Activated naive CD4-positive, alpha-beta T cell treated with anti-CD3 and anti-CD28 coated beads, Interleukin-2, amount 10 ng/mL, durations not matched to agents 7 days and 5 days (primary cell): ENCODE results near the gene CLEC1A.
"Not testable (repeated sequence)": the region's sequence is repeated elsewhere in the genome, so short reads cannot be mapped to it uniquely, and the experiment has no call there.

Experiments used
- CTCF ChIA-PET: fragments of 350-600 bp; sonication (Branson Sonifier 250); formaldehyde crosslinking; loops from one replicate; lab custom pipeline; 2021; ENCODE audit warnings: antibody characterized with exemption; lab: Charles Lee
- DNase-seq: peaks from one replicate; pipeline ENCODE4 v3.0.0-alpha.2; 2020
- H3K27ac Mint-ChIP-seq: one replicate; pipeline ENCODE4 v1.8.0; 2021; ENCODE audit warnings: mild to moderate bottlenecking, moderate library complexity, mixed read lengths
- H3K27me3 Mint-ChIP-seq: one replicate; pipeline ENCODE4 v1.8.0; 2021; ENCODE audit warnings: mild to moderate bottlenecking, mixed read lengths
- H3K36me3 Mint-ChIP-seq: one replicate; pipeline ENCODE4 v1.8.0; 2021; ENCODE audit warnings: mixed read lengths
- H3K4me1 Mint-ChIP-seq: one replicate; pipeline ENCODE4 v1.8.0; 2021; ENCODE audit warnings: mixed read lengths
- H3K4me3 Mint-ChIP-seq: one replicate; pipeline ENCODE4 v1.8.0; 2021; ENCODE audit warnings: mild to moderate bottlenecking, moderate library complexity, mixed read lengths
- H3K9me3 Mint-ChIP-seq: one replicate; pipeline ENCODE4 v1.8.0; 2021; ENCODE audit warnings: mixed read lengths

CLEC1A gene

DNA sequence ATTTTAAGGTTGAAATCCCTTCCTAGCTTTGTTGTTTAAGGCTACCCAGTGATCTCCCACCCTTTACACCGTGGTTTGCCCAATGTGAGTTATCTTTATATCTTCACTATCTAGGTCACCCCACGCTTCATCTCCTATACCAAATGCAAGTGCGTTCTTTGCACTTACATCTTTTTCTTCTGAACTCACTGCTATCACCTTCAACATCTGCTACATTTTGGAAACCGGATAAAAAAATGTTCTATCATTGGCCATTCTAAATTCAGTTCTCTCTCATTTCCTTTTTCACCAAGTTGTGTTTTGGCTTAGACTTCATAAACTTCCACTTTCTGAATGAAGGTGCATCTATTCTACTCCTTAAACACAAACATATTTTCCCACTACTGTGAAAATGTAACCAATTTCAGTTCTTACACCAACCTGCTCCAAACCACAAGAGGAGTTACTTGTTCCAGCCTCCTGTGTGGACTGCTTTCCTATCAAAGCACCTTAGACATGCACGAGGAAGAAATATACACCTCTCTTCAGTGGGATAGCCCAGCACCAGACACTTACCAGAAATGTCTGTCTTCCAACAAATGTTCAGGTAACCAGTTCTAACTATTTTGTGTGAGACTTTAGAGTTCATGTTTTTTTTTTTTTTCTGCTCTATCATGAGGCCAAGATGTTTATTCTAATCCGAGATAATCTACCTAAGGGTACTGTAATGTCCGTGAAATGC, 46.4 kb downstream of the CLEC1A start:
- Mint-ChIP-seq H3K36me3 (no peaks in the 10 kb centered on the region), H3K27ac (no peak overlapping the region), H3K27me3 (peaks cover 8% of the 10 kb centered on the region), H3K4me1 (peaks cover 5% of the 10 kb centered on the region), H3K4me3 (no peak overlapping the region), H3K9me3 (no peaks in the 10 kb centered on the region)
- DNase-seq: no peak
- CTCF ChIA-PET: no interaction called here

DNA sequence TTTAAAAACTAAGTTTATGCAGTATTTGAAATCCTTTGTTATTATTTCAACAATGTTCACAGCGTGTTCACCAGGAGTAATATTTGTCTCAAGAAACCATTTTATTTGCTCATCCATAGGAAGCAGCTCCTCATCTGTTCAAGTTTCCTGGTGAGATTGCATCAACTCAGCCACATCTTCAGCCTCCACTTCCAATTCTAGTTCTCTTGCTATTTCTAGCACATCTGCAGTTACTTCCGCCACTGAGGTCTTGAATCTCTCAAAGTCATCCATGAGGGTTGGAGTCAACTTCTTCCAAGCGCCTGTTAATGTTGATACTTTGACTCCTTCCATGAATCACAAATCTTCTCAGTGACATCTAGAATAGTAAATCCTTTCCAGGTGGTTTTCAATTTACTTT, 50.3 kb downstream of the CLEC1A start:
- H3K36me3 Mint-ChIP-seq: no peaks in the 10 kb centered on the region
- CTCF ChIA-PET: no interaction called here
- H3K4me3 Mint-ChIP-seq: no peak overlapping the region

GRCh38 chr12:10042167-10042566, 56.6 kb downstream of the CLEC1A start:
- Mint-ChIP-seq H3K36me3 (no peaks in the 10 kb centered on the region), H3K4me1 (no peaks in the 10 kb centered on the region), H3K9me3 (no peaks in the 10 kb centered on the region), H3K4me3 (no peak overlapping the region), H3K27ac (no peak overlapping the region), H3K27me3 (peaks cover 9% of the 10 kb centered on the region)
- CTCF ChIA-PET: interaction anchor here (1.3 kb wide), 1 partner anchor 102 kb away, joined by 3 read pairs; no protein-coding TSS in a partner anchor
- DNase-seq: no peak

More for the DNA sequence above, 50.3 kb downstream of the CLEC1A start:
- Mint-ChIP-seq H3K4me1 (peaks cover 5% of the 10 kb centered on the region), H3K27ac (no peak overlapping the region), H3K27me3 (peaks cover 17% of the 10 kb centered on the region), H3K9me3 (no peaks in the 10 kb centered on the region)
- no peak for DNase-seq

DNA sequence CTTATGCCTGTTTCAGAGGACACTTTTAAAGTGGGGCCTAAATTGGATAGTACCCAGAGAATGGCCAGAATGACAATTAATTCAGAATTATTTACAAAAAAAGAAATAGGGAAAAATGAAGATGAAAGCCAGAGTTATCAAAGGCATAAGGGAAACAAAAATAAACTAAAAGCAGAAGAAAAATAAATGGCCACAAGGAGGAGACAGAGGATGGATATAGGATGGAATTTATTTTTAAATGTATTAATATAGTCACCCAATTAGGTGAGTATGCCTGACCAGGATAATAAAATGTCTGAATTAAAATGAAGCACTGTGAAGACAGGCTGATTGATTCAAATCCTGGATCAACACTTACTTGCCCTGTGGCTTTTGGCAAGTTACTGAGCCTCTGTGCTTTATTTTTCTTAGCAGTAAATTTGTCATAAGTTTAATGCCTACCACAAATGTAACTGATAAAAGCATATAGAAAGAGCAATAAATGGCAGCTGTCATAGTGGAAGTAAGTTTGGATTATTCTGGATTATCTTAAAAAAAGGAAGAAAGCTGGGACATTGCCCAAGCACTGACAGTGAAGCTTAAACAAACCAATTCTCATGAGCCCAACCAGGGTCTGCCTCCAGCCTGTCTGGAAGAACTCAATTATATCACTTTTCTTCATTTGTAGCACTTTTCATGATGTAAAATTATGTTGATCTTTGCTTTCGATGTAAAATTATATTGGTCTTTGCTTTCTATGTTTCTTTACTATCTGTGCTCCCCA, 64.8 kb downstream of the CLEC1A start:
- Mint-ChIP-seq H3K27me3 (peaks cover 7% of the 10 kb centered on the region), H3K4me1 (no peaks in the 10 kb centered on the region), H3K4me3 (no peak overlapping the region), H3K36me3 (no peaks in the 10 kb centered on the region), H3K27ac (no peak overlapping the region), H3K9me3 (no peaks in the 10 kb centered on the region)
- CTCF ChIA-PET: interaction anchor here (0.9 to 1.9 kb wide), 7 partner anchors 35 to 126 kb away, joined by 3 to 16 read pairs (median 4); partner anchors contain the start of gene CLEC1B
- DNase-seq: no peak

GRCh38 chr12:10031771-10032175, 67.0 kb downstream of the CLEC1A start:
- H3K27me3 Mint-ChIP-seq: peaks cover 13% of the 10 kb centered on the region
- no peak overlapping the region for H3K4me3 Mint-ChIP-seq
- no peaks in the 10 kb centered on the region for H3K9me3 Mint-ChIP-seq
- CTCF ChIA-PET: interaction anchor here (1.3 to 1.5 kb wide), 2 partner anchors 108 to 282 kb away, joined by 4 to 5 read pairs; no protein-coding TSS in a partner anchor
- DNase-seq: no peak
- no peak overlapping the region for H3K27ac Mint-ChIP-seq
- H3K36me3 Mint-ChIP-seq: no peaks in the 10 kb centered on the region
- no peaks in the 10 kb centered on the region for H3K4me1 Mint-ChIP-seq

- Mint-ChIP-seq H3K9me3 (no peaks in the 10 kb centered on the region), H3K27me3 (peaks cover 13% of the 10 kb centered on the region), H3K4me3 (no peak overlapping the region), H3K4me1 (no peaks in the 10 kb centered on the region), H3K27ac (no peak overlapping the region), H3K36me3 (no peaks in the 10 kb centered on the region)
- no peak for DNase-seq
- CTCF ChIA-PET: interaction anchor here (1.3 to 1.5 kb wide), 2 partner anchors 108 to 281 kb away, joined by 4 to 5 read pairs; no protein-coding TSS in a partner anchor
Measured at GRCh38 chr12:10031321-10031720, 67.5 kb downstream of the CLEC1A start.

DNA sequence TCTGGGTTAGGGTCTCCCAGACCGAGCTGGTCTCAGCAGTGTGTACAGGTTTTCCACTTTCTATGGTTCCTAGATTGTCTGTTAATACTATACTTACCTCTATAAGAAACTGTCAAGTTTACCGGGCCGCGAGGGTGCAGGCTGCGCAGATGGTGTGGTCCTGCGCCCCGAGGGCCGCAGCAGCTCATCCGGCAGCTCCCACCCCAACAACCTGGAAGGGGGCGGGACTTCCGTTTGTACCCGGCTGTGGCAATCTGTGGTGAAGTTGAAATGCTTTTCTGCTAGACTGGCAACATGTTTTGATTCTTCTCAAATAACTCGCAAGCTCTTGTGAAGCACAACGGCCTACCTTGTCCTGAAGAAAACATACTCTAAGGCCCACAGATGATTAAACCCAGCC, 68.3 kb downstream of the CLEC1A start, which contains the start of gene CLEC9A:
CLEC9A (plus strand) TSS at position 237 of the 400 bp plus-strand sequence. CDS start 22,006 bp downstream, outside the sequence.
- CTCF ChIA-PET: interaction anchor here (0.9 to 1.5 kb wide), 2 partner anchors 281 to 646 kb away, joined by 3 to 5 read pairs; no protein-coding TSS in a partner anchor
- H3K4me3 Mint-ChIP-seq: no peak within 1 kb of the TSS
- peaks cover 10% of the 10 kb centered on the region for H3K27me3 Mint-ChIP-seq
- H3K27ac Mint-ChIP-seq: no peak within 1 kb of the TSS
- no peak for DNase-seq
- no peaks in the 10 kb centered on the region for H3K36me3 Mint-ChIP-seq
- H3K4me1 Mint-ChIP-seq: no peaks in the 10 kb centered on the region
- no peaks in the 10 kb centered on the region for H3K9me3 Mint-ChIP-seq

DNA sequence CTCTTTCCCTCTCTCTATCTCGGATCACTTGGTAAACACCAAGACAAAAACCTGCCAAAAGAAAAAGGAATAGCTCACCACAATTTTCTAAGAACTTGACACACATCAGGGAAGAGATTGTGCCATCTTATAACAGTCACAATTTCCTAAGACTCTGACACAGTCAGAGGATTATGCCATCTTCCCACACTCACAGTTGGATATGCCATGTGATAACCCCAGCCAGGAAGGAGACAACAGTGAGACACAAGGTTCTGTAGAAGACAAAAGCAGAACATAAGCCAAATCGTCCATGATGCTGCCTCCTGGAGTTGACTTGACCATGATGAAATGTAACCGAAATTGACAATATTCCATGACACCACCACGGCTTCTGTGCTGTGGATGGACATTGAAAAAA, 71.1 kb downstream of the CLEC1A start:
- DNase-seq: no peak
- CTCF ChIA-PET: interaction anchor here (0.6 to 1.0 kb wide), 3 partner anchors 18 to 198 kb away, joined by 3 read pairs; no protein-coding TSS in a partner anchor
- Mint-ChIP-seq H3K27ac (no peak overlapping the region), H3K4me1 (no peaks in the 10 kb centered on the region), H3K4me3 (no peak overlapping the region), H3K27me3 (peaks cover 6% of the 10 kb centered on the region), H3K9me3 (no peaks in the 10 kb centered on the region), H3K36me3 (no peaks in the 10 kb centered on the region)

- CTCF ChIA-PET: interaction anchor here (0.6 to 1.0 kb wide), 3 partner anchors 18 to 197 kb away, joined by 3 read pairs; no protein-coding TSS in a partner anchor
- H3K36me3 Mint-ChIP-seq: no peaks in the 10 kb centered on the region
Measured at GRCh38 chr12:10027311-10027710, 71.5 kb downstream of the CLEC1A start.

GRCh38 chr12:10026666-10027065, 72.1 kb downstream of the CLEC1A start:
- not testable (repeated sequence) for H3K4me1 Mint-ChIP-seq, H3K27me3 Mint-ChIP-seq, H3K36me3 Mint-ChIP-seq, H3K4me3 Mint-ChIP-seq, H3K9me3 Mint-ChIP-seq, H3K27ac Mint-ChIP-seq, DNase-seq
- CTCF ChIA-PET: interaction anchor here (1.0 kb wide), 1 partner anchor 17 kb away, joined by 4 read pairs; the partner anchor contains the start of gene CLEC12B

More at GRCh38 chr12:10027311-10027710, 71.5 kb downstream of the CLEC1A start:
- Mint-ChIP-seq H3K4me3 (no peak overlapping the region), H3K4me1 (no peaks in the 10 kb centered on the region), H3K27me3 (peaks cover 6% of the 10 kb centered on the region), H3K27ac (no peak overlapping the region), H3K9me3 (no peaks in the 10 kb centered on the region)
- DNase-seq: no peak

GRCh38 chr12:10025236-10025635, 73.5 kb downstream of the CLEC1A start:
- CTCF ChIA-PET: no interaction called here
- H3K36me3 Mint-ChIP-seq: no peaks in the 10 kb centered on the region
- H3K27me3 Mint-ChIP-seq: peaks cover 13% of the 10 kb centered on the region
- no peak for DNase-seq
- no peaks in the 10 kb centered on the region for H3K9me3 Mint-ChIP-seq
- H3K4me1 Mint-ChIP-seq: no peaks in the 10 kb centered on the region
- H3K4me3 Mint-ChIP-seq: no peak overlapping the region
- no peak overlapping the region for H3K27ac Mint-ChIP-seq

- no peak for DNase-seq
- Mint-ChIP-seq H3K27ac (no peak overlapping the region), H3K27me3 (peaks cover 8% of the 10 kb centered on the region), H3K9me3 (no peaks in the 10 kb centered on the region), H3K4me1 (no peaks in the 10 kb centered on the region), H3K36me3 (no peaks in the 10 kb centered on the region), H3K4me3 (no peak overlapping the region)
- CTCF ChIA-PET: no interaction called here
Measured at GRCh38 chr12:10021342-10021741, 77.4 kb downstream of the CLEC1A start.
